Fibroblast of pulmonary artery (primary cell): Measurements from ENCODE around the gene ALX4.
A peak's percentile ranks its signal among the peaks of the same experiment; 100 is the strongest.

Experiments
- DNase-seq: peaks from one replicate; pipeline ENCODE4 v3.0.0-alpha.2; 2010; ENCODE audit warnings: low read depth
- H3K4me3 ChIP-seq: replicated peaks from 2 replicates; pipeline ENCODE4 v1.5.1; 2011; ENCODE audit warnings: low read depth, mild to moderate bottlenecking, control low read depth, low read length, moderate library complexity
- CTCF ChIP-seq: IDR thresholded peaks from 2 replicates; pipeline ENCODE4 v1.5.1; 2011; ENCODE audit warnings: mild to moderate bottlenecking, control low read depth, low read length, inconsistent platforms; ENCODE audit errors: missing control alignments

Gene ALX4

DNA sequence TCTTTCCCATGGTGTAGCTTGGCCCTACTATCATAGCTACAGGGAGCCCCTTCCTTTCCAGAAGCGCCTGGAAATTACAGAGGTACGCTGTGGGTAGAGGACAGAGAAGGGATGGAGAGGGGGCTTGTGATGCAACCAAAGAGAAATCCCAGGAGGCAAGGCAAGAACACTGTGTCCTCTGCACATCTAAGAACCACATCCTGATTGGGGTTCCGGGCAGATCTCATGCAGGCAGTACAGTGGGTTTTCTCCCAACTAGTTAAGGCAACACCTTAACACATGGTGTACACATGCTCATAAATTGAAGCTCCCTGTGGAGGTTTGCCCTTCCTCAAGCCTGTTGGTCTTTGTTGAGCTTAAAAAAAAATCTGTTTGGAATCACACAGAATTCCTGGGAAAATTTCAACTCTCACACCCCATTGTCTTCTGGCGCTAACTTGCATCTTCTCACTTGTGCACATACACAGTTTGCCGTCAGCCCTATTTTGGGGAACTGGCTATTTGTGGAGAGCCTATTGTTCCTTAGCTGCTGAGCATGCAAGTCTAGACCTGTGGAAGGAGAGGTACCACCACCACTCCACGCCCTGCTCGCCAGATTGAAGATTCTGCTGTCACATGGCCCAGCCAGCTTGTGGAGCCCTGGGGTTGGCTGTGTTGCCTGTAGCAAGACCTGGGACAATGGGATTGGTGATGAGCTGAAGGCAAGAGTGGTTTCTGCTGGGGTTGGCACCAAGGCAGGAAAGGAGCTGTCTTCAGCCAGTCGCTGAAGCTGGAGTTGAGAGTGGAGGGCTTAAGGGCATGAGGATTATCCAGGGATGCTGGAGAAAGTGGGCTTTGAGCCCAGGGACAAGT, 52.4 kb downstream of the ALX4 start:
- TF ChIP-seq CTCF: no peak
- no peak for DNase-seq
- no peak overlapping the region for H3K4me3 ChIP-seq

DNA sequence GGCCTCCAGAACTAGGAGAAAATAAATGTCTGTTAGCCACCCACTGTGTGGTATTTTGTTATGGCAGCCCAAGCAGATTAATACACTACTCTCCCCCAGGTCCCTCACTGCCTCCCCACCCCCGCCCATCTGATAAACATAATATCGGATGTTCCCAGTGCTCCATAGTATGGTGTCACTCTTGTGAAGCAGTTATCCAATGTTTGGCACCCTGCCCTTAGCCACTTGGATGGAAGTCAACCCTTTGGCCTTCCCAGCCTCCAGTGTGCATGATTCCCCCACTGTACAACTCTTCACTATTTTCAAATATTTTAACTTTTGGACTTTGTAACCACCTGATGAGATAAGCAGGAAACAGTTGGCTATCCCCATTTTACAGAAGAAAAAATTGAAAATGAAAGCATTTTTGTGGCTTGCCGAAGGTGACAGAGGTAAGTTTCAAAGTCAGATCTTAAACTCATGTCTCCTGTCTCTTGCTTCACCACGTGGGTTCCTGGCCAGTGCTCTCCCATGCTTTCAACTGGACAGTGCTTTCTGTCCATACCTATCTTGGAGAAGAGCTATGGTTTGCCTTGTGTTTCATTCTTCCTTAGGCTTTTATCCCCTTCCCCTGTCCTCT, 53.2 kb downstream of the ALX4 start:
- DNase-seq: peak; percentile 36
- H3K4me3 ChIP-seq: no peak overlapping the region
- TF ChIP-seq CTCF: no peak

GRCh38 chr11:44255406-44256071, 54.4 kb downstream of the ALX4 start:
- no peak for DNase-seq
- no peak for TF ChIP-seq CTCF
- no peak overlapping the region for H3K4me3 ChIP-seq

- no peak for TF ChIP-seq CTCF
- no peak overlapping the region for H3K4me3 ChIP-seq
- DNase-seq: no peak
Measured at GRCh38 chr11:44252999-44253602, 56.8 kb downstream of the ALX4 start.

- no peak overlapping the region for H3K4me3 ChIP-seq
- no peak for TF ChIP-seq CTCF
- DNase-seq: no peak
Measured at GRCh38 chr11:44250421-44250820, 59.5 kb downstream of the ALX4 start.

GRCh38 chr11:44248109-44248508, 61.8 kb downstream of the ALX4 start:
- H3K4me3 ChIP-seq: no peak overlapping the region
- peak; percentile 20 for DNase-seq
- no peak for TF ChIP-seq CTCF
